G401.6 (cell line): ENCODE results near the gene PPFIA3.
"Not testable (repeated sequence)": the region's sequence is repeated elsewhere in the genome, so short reads cannot be mapped to it uniquely, and the experiment has no call there.

ENCODE experiments used
- FAIRE-seq: peaks from 2 replicates; lab custom pipeline; 2012; peaks lifted over from hg19 to GRCh38; lab: Jason Lieb, UNC

PPFIA3 gene

DNA sequence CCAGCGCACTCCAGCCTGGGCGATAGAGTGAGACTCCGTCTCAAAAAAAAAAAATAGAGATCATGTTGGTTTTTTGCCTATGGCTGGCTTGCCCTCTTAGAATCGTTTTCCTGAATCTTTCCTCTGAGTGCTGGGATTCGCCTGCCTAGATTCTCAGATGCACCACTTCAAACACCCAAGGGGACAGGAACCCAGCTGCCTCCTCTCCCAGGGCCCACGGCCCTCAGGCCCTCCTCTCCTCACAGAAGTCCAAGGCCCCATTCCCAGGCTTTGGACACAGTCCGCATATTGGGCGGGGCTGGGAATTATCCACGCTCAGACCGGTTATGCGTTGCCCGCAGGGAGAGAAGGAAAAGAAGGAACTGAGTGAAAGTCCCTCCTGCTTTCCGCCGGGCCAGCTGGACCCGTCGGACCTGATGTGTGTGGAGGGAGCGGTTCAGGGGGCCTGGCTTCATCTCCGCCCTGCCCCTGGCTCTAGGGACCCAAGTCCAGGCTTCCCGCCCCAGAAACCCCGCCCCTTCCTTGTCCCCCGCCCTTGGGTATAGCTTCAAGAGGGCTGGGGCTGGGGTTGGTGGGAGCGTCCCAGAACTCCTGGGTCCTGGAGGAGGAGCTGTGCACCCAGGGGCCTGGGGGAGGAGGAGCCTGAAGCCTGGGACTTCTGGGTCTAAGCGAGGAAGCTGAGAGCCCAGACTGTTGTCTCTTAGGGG is 5.8 kb downstream of the PPFIA3 start:
- no peak for FAIRE-seq

DNA sequence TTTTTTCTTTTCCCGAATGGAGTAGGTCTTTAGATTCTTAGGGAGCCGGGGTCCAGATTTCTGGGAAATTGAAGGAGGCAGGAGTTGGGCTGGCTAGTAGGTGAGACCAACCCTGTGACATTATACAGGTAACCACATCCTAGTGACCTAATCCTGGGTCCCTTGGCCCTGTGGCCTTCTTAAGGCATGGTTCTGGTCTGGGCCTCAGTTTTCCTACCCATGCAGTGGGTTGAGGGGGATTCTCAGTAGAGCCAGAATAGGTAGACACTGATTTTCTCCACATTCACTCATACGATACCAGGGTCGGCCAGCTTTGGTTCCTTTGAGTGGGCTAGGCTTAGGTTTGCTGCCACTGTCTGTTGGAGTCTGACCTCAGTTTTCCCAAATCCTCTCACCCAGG is 7.2 kb downstream of the PPFIA3 start:
- FAIRE-seq: no peak

GRCh38 chr19:49127225-49127624 is 7.9 kb downstream of the PPFIA3 start:
- FAIRE-seq: not testable (repeated sequence)

GRCh38 chr19:49127674-49128544 is 8.6 kb downstream of the PPFIA3 start:
- peak; percentile 45 for FAIRE-seq

- no peak for FAIRE-seq
Observed at GRCh38 chr19:49128545-49129237, 9.3 kb downstream of the PPFIA3 start.

GRCh38 chr19:49129238-49129583 is 9.9 kb downstream of the PPFIA3 start:
- FAIRE-seq: no peak

GRCh38 chr19:49130325-49130724 is 11.0 kb downstream of the PPFIA3 start:
- FAIRE-seq: no peak

GRCh38 chr19:49132974-49133609 is 13.7 kb downstream of the PPFIA3 start:
- no peak for FAIRE-seq

- no peak for FAIRE-seq
Observed at GRCh38 chr19:49133621-49134454, 14.5 kb downstream of the PPFIA3 start.

GRCh38 chr19:49135686-49136085 is 16.3 kb downstream of the PPFIA3 start:
- no peak for FAIRE-seq

DNA sequence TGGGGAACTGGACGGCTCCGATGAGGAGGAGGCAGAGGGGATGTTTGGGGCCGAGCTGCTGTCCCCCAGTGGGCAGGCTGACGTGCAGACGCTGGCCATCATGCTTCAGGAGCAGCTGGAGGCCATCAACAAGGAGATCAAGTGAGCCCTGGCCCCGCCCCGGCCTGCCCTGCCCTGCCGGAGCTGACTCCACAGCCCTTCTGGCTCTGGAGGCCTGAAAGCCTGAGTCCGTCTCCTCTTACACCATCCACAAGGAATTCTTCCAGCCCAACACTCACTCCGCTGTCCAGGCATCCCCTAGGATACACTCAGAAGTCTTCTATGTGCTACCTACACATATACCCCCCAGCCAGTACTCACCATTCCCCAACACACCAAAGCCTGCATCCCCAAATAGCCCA is 17.4 kb downstream of the PPFIA3 start:
- no peak for FAIRE-seq

GRCh38 chr19:49140951-49141350 is 21.6 kb downstream of the PPFIA3 start:
- no peak for FAIRE-seq

DNA sequence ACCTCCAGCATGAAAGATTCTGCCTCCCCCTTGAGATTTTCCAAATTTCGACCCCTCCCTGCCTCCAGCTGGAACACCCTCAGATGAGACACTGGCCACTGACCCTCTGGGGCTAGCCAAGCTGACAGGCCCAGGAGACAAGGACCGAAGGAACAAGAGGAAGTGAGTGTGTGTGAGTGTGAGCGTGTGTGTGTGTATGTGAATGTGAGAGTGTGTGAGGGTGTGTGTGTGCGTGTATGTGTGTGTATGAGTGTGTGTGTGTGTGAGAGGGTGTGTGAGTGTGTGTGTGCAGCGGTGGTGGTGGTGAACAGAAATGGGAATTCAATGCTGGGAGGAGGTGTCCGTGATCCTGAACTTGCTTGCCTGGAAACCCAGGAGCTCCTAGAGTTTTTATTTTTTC is 22.0 kb downstream of the PPFIA3 start:
- FAIRE-seq: no peak

DNA sequence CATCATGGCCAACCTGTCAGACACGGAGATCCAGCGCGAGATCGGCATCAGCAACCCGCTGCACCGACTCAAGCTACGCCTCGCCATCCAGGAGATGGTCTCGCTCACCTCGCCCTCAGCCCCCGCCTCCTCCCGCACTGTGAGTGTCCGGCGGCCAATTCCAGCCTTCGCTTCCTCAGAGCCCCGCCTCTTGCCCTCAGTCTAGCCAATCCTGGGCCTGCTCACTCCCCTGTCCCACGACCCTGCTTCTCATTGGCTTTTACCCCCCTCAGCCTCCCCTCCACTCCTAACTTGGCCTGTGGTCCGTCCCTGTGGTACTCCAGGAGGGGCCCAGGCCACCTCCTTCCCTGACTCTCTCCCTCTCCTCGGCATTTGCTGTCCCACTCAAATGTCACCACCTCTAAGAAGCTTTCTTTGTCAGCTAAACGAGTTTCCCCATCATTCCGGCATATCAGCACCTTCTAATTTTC is 23.6 kb downstream of the PPFIA3 start:
- peak; percentile 93 for FAIRE-seq

- FAIRE-seq: no peak
Observed at GRCh38 chr19:49145573-49146407, 26.4 kb downstream of the PPFIA3 start.

DNA sequence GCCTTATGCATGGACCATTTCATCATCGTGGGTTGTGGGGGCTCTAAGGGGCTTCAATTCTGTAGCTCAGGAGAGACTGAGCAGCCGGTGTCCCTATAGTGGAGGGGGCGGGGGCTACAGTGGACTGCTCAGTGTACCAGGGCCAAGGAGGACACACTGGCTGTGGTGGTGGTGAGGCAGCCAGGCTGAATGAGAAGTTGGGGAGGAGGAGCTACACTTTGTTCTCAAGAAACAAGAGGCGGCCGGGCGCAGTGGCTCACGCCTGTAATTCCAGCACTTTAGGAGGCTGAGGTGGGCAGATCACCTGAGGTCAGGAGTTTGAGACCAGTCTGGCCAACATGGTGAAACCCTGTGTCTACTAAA is 27.0 kb downstream of the PPFIA3 start:
- FAIRE-seq: not testable (repeated sequence)

DNA sequence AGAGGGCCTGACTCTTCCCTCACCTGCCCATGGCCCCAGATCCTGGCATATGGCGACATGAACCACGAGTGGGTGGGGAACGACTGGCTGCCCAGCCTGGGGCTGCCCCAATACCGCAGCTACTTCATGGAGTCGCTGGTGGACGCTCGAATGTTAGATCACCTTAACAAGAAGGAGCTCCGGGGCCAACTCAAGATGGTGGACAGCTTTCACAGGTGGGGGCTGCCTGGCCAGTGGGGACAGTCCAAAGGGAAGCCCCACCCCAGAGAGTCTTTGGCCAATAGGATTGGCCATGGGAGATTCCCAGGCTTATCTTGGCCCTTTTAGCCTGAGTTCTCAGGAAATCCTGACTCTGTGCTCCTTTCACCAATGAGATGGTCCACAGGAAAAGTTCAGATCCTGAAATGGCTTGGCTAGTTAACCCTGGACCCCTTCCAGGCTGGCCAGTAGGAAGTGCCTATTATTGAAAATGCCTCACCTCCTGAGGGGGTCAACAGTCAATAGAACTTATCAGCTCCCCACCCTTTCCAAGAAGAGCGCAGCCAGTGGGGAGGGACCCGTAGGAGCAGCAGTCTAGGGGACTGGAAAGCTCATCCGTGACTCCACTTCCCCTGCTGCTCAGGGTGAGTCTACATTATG is 28.8 kb downstream of the PPFIA3 start:
- FAIRE-seq: no peak

DNA sequence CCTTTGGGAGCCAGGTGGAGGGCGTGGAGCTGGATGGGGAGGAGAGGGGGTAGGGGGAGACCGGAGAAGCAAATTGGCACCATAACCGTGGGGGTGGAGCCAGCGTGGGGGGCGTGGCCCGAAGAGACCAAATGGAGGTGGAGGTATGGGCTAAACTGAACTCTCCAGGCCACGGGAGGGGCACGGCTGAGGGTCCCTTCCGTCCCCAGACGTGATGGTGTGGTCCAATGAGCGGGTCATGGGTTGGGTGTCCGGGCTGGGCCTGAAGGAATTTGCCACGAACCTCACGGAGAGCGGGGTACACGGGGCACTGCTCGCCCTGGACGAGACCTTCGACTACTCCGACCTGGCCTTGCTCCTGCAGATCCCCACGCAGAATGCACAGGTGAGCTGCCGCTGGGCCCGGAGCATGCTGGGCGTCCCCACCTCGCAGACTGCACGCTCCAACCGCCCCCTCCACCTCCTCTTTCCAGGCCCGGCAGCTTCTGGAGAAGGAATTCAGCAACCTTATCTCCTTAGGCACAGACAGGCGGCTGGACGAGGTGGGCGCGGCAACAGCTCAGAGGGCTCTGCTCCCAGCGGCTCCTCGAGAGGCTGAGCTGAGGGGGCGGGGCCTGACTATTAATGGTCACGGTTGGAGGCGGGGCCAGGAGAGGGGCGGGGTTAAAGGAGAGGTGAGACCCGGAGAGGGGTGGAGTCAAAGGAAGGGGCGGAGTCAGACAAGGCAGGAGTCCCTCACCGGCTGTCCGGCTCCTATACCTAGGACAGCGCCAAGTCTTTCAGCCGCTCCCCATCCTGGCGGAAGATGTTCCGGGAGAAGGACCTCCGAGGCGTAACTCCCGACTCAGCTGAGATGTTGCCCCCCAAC is 29.7 kb downstream of the PPFIA3 start:
- FAIRE-seq: peak; percentile 97

DNA sequence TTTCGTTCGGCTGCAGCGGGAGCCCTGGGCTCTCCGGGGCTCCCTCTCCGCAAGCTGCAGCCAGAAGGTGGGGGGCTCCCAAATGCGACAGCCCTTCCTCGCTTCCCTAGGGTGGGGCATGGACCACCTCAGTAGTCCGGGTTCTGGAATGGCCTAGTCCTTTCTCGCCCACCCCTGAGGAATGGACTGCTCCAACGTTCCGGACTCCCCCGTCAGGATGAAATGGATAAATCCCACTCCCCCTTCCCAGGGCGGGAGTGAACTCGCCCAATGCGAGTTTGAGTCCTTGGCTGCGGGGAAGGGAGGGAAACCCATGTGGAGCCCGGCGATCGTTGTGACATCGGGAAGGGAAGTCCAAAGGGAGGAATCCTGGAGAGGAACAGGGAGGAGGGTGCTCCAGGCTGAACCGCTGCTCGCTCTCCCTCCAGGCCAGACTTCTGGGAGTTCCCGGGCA is 30.3 kb downstream of the PPFIA3 start:
- no peak for FAIRE-seq
